Measurements from ENCODE around the gene PSMA5.
"Not testable (repeated sequence)": the region's sequence is repeated elsewhere in the genome, so short reads cannot be mapped to it uniquely, and the experiment has no call there.

PSMA5 gene

DNA sequence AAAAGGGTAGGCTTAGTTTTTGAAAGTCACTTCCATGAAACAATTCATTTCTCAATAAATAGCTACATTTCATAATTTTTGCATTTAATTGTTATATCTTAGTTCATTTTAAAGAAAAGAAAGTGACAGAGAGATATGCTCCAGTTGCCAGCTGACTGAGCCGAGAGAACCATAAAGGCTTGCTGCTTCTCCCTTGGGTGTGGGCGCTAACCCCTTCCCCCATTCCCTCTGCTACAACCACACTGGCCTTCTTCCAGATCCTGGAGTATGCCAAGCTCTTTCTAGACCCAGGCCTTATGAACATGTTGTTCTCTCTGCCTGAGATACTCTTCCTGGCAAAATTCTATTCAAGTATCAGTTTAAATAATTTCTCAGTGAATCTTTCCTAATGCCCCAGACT is 40.8 kb downstream of the PSMA5 start:
- Histone ChIP-seq H3K36me3 (ENCODE audit: control insufficient read depth in 1 of 2, insufficient read depth in 2 of 2, low read length in 2 of 2) (no peaks in the 10 kb centered on the region), H3K4me3 (ENCODE audit: low read depth in 1 of 2, low read length in 2 of 2) (no peak overlapping the region), H3K9ac (ENCODE audit: low read depth in 1 of 2, low read length in 2 of 2) (no peak overlapping the region), H3K27ac (ENCODE audit: low read depth, low read length) (no peak overlapping the region), H3K9me3 (ENCODE audit: control insufficient read depth in 1 of 2, low read length in 2 of 2) (no peaks in the 10 kb centered on the region), H3K27me3 (ENCODE audit: control insufficient read depth in 1 of 2, insufficient read depth in 2 of 2, low read length in 2 of 2) (no peaks in the 10 kb centered on the region), H3K4me1 (ENCODE audit: control insufficient read depth in 1 of 2, insufficient read depth in 2 of 2, low read length in 2 of 2) (peaks cover 0 to 5% of the 10 kb centered on the region in 2 donors)

DNA sequence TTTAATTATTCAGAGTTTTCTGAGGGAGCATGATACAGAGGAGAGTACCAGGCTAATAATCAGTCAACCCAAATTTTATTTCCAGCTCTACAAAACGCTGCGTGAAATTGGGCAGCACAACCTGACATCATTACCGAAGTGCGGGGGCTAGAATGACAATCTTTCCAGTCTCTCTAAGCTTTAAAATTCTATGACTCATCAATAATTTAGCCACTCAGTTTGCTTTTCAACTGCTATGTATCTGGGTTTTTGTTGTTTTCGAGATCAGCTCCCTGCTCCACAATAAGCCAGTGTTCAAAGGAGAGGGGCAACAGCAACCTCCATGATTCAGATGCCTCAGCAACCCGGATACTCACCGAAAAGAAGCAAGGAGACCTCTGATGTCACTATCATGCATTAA is 42.4 kb downstream of the PSMA5 start:
- Histone ChIP-seq H3K9ac (ENCODE audit: low read depth in 1 of 2, low read length in 2 of 2) (no peak overlapping the region), H3K4me3 (ENCODE audit: low read depth in 1 of 2, low read length in 2 of 2) (no peak overlapping the region), H3K27ac (ENCODE audit: low read depth, low read length) (no peak overlapping the region), H3K4me1 (ENCODE audit: control insufficient read depth in 1 of 2, insufficient read depth in 2 of 2, low read length in 2 of 2) (no peaks in the 10 kb centered on the region), H3K27me3 (ENCODE audit: control insufficient read depth in 1 of 2, insufficient read depth in 2 of 2, low read length in 2 of 2) (no peaks in the 10 kb centered on the region), H3K36me3 (ENCODE audit: control insufficient read depth in 1 of 2, insufficient read depth in 2 of 2, low read length in 2 of 2) (no peaks in the 10 kb centered on the region), H3K9me3 (ENCODE audit: control insufficient read depth in 1 of 2, low read length in 2 of 2) (no peaks in the 10 kb centered on the region)

DNA sequence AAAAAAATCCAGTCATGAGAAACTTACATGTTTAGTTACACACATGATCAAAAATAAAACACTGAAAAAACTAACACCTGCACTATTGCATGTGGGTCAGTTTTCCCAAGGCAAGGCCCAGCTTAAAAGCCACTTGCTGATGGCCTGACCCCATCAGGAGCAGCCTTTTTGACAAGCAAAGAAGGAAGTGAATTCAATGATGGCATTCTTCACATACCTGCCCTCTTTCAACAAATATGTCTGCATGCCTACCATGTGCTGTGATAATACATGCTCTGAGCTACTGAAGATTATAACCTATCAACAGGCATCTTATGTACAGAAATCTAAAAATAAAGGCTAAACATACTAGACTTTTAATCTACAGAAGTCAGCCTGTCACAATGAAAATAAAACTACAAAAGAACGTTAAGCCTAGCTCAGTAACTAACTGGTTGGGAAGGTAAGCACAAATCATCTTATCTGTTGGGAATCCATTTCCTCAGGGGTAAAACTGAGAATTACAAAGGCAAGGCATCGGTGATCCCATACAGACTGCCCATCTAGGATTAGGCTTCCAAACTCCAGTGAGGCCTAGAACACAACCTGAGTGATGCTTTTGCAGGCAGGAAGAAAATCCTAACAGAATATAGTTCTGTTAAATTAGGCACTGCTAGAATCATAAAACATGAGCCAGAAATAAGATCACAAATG is 43.0 kb downstream of the PSMA5 start:
- no peaks in the 10 kb centered on the region for H3K9me3 ChIP-seq (ENCODE audit: control insufficient read depth in 1 of 2, low read length in 2 of 2)
- no peaks in the 10 kb centered on the region for H3K36me3 ChIP-seq (ENCODE audit: control insufficient read depth in 1 of 2, insufficient read depth in 2 of 2, low read length in 2 of 2)
- H3K27me3 ChIP-seq (ENCODE audit: control insufficient read depth in 1 of 2, insufficient read depth in 2 of 2, low read length in 2 of 2), result no peaks in the 10 kb centered on the region
- no peak overlapping the region for H3K27ac ChIP-seq (ENCODE audit: low read depth, low read length)
- H3K4me3 ChIP-seq (ENCODE audit: low read depth in 1 of 2, low read length in 2 of 2), result no peak overlapping the region
- H3K4me1 ChIP-seq (ENCODE audit: control insufficient read depth in 1 of 2, insufficient read depth in 2 of 2, low read length in 2 of 2), result no peaks in the 10 kb centered on the region
- no peak overlapping the region for H3K9ac ChIP-seq (ENCODE audit: low read depth in 1 of 2, low read length in 2 of 2)

DNA sequence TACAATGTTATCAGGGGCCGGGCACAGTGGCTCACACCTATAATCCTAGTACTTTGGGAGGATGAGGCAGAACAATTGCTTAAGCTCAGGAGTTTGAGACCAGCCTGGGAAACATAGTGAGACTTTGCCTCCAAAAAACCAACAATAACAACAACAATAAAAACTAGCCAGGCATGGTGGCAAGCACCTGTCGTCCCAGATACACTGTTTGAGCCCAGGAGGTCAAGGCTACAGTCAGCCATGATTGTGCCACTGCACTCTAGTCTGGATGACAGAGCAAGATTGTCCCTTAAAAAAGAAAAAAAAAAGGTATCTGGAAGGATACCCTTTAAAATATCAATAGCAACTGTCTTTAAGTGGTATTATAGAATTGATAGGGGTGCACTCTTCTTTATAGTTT is 44.7 kb downstream of the PSMA5 start:
- Histone ChIP-seq H3K4me1 (ENCODE audit: control insufficient read depth in 1 of 2, insufficient read depth in 2 of 2, low read length in 2 of 2) (no peaks in the 10 kb centered on the region), H3K27me3 (ENCODE audit: control insufficient read depth in 1 of 2, insufficient read depth in 2 of 2, low read length in 2 of 2) (no peaks in the 10 kb centered on the region), H3K9ac (ENCODE audit: low read depth in 1 of 2, low read length in 2 of 2) (no peak overlapping the region), H3K4me3 (ENCODE audit: low read depth in 1 of 2, low read length in 2 of 2) (no peak overlapping the region), H3K9me3 (ENCODE audit: control insufficient read depth in 1 of 2, low read length in 2 of 2) (no peaks in the 10 kb centered on the region), H3K27ac (ENCODE audit: low read depth, low read length) (no peak overlapping the region), H3K36me3 (ENCODE audit: control insufficient read depth in 1 of 2, insufficient read depth in 2 of 2, low read length in 2 of 2) (no peaks in the 10 kb centered on the region)

DNA sequence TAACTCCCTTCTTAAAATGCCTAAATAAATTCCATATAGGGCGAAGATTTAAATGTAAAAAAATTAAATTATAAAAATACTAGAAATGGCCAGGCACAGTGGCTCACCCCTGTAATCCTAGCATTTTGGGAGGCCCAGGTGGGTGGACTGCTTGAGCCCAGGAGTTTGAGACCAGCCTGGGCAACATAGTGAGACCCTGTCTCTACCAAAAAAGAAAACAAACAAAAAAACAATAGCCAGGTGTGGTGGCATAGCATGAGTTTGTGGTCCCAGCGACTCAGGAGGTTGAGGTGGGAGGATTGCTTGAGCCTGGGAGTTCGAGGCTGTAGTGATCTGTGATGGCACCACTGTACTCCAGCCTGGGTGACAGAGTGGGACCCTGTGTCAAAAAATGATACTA is 46.3 kb downstream of the PSMA5 start:
- Histone ChIP-seq H3K4me1 (ENCODE audit: control insufficient read depth in 1 of 2, insufficient read depth in 2 of 2, low read length in 2 of 2) (no peaks in the 10 kb centered on the region), H3K36me3 (ENCODE audit: control insufficient read depth in 1 of 2, insufficient read depth in 2 of 2, low read length in 2 of 2) (no peaks in the 10 kb centered on the region), H3K27me3 (ENCODE audit: control insufficient read depth in 1 of 2, insufficient read depth in 2 of 2, low read length in 2 of 2) (no peaks in the 10 kb centered on the region), H3K9me3 (ENCODE audit: control insufficient read depth in 1 of 2, low read length in 2 of 2) (no peaks in the 10 kb centered on the region), H3K27ac (ENCODE audit: low read depth, low read length) (no peak overlapping the region), H3K9ac (ENCODE audit: low read depth in 1 of 2, low read length in 2 of 2) (no peak overlapping the region), H3K4me3 (ENCODE audit: low read depth in 1 of 2, low read length in 2 of 2) (no peak overlapping the region)

DNA sequence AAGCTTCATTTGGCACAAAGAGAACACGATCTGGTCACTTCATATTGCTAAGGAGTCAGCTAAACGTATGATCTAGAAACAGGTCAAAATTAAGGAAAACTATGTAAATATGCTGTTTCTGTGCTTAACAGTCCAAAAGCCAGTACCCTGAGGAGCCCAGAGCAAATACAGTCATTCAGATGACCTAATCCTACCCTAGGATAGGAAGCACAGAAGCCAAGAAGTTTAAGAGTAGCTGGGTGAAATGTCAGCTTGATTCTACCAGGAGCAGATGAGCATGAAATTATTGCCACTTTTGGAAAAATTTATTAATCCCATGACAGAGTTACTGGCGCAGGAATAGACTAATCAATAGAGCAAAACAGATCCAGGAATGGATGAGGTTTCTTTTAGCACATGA is 46.8 kb downstream of the PSMA5 start:
- no peak overlapping the region for H3K9ac ChIP-seq (ENCODE audit: low read depth in 1 of 2, low read length in 2 of 2)
- H3K27ac ChIP-seq (ENCODE audit: low read depth, low read length), result no peak overlapping the region
- H3K4me3 ChIP-seq (ENCODE audit: low read depth in 1 of 2, low read length in 2 of 2), result no peak overlapping the region
- no peaks in the 10 kb centered on the region for H3K36me3 ChIP-seq (ENCODE audit: control insufficient read depth in 1 of 2, insufficient read depth in 2 of 2, low read length in 2 of 2)
- H3K27me3 ChIP-seq (ENCODE audit: control insufficient read depth in 1 of 2, insufficient read depth in 2 of 2, low read length in 2 of 2), result no peaks in the 10 kb centered on the region
- H3K4me1 ChIP-seq (ENCODE audit: control insufficient read depth in 1 of 2, insufficient read depth in 2 of 2, low read length in 2 of 2), result no peaks in the 10 kb centered on the region
- no peaks in the 10 kb centered on the region for H3K9me3 ChIP-seq (ENCODE audit: control insufficient read depth in 1 of 2, low read length in 2 of 2)

DNA sequence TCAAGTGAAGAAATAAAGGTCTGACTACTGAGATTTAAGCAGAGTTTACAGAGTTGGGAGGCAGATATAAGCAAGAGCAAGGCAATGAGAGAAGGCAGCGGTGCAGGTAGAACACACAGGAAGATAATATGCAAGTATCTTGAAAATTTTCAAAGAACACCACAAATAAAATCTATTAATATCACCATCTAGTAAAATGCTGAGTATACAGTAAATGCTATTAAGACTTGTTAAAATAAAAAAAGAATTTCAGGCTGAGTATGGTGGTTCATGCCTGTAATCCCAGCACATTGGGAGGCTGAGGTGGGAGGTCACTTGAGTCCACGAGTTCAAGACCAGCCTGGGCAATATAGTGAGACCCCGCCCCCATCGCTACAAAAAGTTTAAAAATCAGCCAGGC is 48.5 kb downstream of the PSMA5 start:
- no peak overlapping the region for H3K9ac ChIP-seq (ENCODE audit: low read depth in 1 of 2, low read length in 2 of 2)

DNA sequence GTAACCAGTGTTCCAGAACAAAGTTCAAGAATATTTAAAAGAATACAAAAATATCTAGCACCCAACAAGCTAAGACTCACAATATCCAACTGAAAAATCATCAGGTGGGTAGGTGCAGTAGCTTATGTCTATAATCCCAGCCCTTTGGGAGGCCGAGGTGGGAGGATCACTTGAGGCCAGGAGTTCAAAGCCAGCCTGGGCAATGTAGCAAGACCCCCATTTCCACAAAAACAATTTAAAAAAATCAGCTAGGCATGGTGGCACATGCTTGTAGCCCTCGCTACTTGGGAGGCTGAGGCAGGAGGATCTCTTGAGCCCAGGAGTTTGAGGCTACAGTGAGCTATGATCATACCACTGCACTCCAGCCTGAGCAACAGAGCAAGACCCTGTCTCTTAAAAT is 52.6 kb downstream of the PSMA5 start:
- H3K27me3 ChIP-seq (ENCODE audit: control insufficient read depth in 1 of 2, insufficient read depth in 2 of 2, low read length in 2 of 2); H3K9ac ChIP-seq (ENCODE audit: low read depth in 1 of 2, low read length in 2 of 2); H3K9me3 ChIP-seq (ENCODE audit: control insufficient read depth in 1 of 2, low read length in 2 of 2); H3K4me3 ChIP-seq (ENCODE audit: low read depth in 1 of 2, low read length in 2 of 2); H3K27ac ChIP-seq (ENCODE audit: low read depth, low read length); H3K36me3 ChIP-seq (ENCODE audit: control insufficient read depth in 1 of 2, insufficient read depth in 2 of 2, low read length in 2 of 2): not testable (repeated sequence)
- peaks cover 18 to 22% of the 10 kb centered on the region in 2 donors for H3K4me1 ChIP-seq (ENCODE audit: control insufficient read depth in 1 of 2, insufficient read depth in 2 of 2, low read length in 2 of 2)

More for the DNA sequence above, 48.5 kb downstream of the PSMA5 start:
- H3K36me3 ChIP-seq (ENCODE audit: control insufficient read depth in 1 of 2, insufficient read depth in 2 of 2, low read length in 2 of 2), result no peaks in the 10 kb centered on the region
- H3K27me3 ChIP-seq (ENCODE audit: control insufficient read depth in 1 of 2, insufficient read depth in 2 of 2, low read length in 2 of 2), result no peaks in the 10 kb centered on the region
- no peak overlapping the region for H3K27ac ChIP-seq (ENCODE audit: low read depth, low read length)
- peaks cover 8 to 10% of the 10 kb centered on the region in 2 donors for H3K4me1 ChIP-seq (ENCODE audit: control insufficient read depth in 1 of 2, insufficient read depth in 2 of 2, low read length in 2 of 2)
- H3K4me3 ChIP-seq (ENCODE audit: low read depth in 1 of 2, low read length in 2 of 2), result no peak overlapping the region
- no peaks in the 10 kb centered on the region for H3K9me3 ChIP-seq (ENCODE audit: control insufficient read depth in 1 of 2, low read length in 2 of 2)

DNA sequence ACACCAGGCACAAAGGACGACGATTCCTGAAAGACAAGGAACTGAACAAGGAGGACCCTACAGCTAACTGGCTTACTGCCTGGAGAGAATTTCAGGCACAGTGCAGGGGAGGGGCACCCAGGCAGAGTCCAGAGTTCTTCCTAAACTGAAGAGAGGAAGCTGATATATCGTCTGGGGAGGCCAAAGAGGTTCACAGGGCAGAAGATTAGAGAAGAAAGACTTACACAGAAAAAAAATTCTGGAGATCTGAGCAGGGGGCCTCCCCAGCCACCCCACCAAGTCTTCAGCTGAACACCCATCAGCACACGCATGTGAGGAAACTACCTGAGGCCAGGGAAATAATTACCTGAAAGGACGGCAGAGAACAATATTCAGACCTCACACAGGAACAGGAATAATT is 53.1 kb downstream of the PSMA5 start:
- peak overlapping the region in 1 of 2 donors; percentile 34 for H3K4me3 ChIP-seq (ENCODE audit: low read depth in 1 of 2, low read length in 2 of 2)
- H3K9me3 ChIP-seq (ENCODE audit: control insufficient read depth in 1 of 2, low read length in 2 of 2), result no peaks in the 10 kb centered on the region
- H3K27ac ChIP-seq (ENCODE audit: low read depth, low read length), result no peak overlapping the region
- H3K9ac ChIP-seq (ENCODE audit: low read depth in 1 of 2, low read length in 2 of 2), result no peak overlapping the region
- H3K36me3 ChIP-seq (ENCODE audit: control insufficient read depth in 1 of 2, insufficient read depth in 2 of 2, low read length in 2 of 2), result no peaks in the 10 kb centered on the region
- H3K4me1 ChIP-seq (ENCODE audit: control insufficient read depth in 1 of 2, insufficient read depth in 2 of 2, low read length in 2 of 2), result peaks cover 18 to 22% of the 10 kb centered on the region in 2 donors
- H3K27me3 ChIP-seq (ENCODE audit: control insufficient read depth in 1 of 2, insufficient read depth in 2 of 2, low read length in 2 of 2), result no peaks in the 10 kb centered on the region

DNA sequence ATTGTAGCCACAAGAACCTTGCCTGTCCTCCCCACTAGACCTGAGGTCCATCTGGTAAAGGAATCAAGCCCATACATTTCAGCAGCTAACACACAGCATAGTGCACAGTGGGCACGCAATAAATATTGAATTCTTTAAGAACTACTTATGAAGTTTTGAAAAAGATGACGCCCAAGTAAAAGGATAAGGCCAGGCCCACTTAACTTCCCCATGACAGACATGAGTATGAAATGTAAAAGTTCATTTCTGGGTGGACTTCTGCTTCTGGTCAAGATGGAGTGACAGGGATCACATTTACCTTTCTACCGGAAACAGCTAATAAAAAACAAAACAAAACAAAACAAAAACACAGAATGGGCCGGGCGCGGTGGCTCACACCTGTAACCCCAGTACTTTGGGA is 54.0 kb downstream of the PSMA5 start:
- Histone ChIP-seq H3K36me3 (ENCODE audit: control insufficient read depth in 1 of 2, insufficient read depth in 2 of 2, low read length in 2 of 2) (no peaks in the 10 kb centered on the region), H3K4me1 (ENCODE audit: control insufficient read depth in 1 of 2, insufficient read depth in 2 of 2, low read length in 2 of 2) (peaks cover 18 to 22% of the 10 kb centered on the region in 2 donors), H3K9me3 (ENCODE audit: control insufficient read depth in 1 of 2, low read length in 2 of 2) (no peaks in the 10 kb centered on the region), H3K27ac (ENCODE audit: low read depth, low read length) (no peak overlapping the region), H3K4me3 (ENCODE audit: low read depth in 1 of 2, low read length in 2 of 2) (no peak overlapping the region), H3K27me3 (ENCODE audit: control insufficient read depth in 1 of 2, insufficient read depth in 2 of 2, low read length in 2 of 2) (no peaks in the 10 kb centered on the region), H3K9ac (ENCODE audit: low read depth in 1 of 2, low read length in 2 of 2) (no peak overlapping the region)

DNA sequence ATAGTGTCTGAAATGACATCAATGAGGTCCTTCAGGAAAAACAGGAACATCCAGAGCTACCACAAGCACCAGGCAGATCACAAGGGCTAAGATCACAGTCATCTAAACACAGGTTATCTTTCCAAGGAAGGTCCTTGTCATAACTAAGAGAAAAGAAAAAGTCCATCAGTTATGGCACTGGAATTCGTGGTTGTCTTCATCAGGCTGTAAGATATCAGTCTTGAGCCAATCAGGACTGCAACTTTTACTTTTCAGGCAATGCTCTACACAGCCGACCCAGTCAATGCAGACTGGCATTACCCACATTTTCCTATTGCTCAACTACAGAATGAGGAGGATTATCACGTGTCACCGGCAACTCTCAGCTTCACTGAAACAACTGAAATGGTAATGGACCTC is 54.9 kb downstream of the PSMA5 start:
- H3K9me3 ChIP-seq (ENCODE audit: control insufficient read depth in 1 of 2, low read length in 2 of 2), result no peaks in the 10 kb centered on the region
- H3K36me3 ChIP-seq (ENCODE audit: control insufficient read depth in 1 of 2, insufficient read depth in 2 of 2, low read length in 2 of 2), result no peaks in the 10 kb centered on the region
- peak overlapping the region; percentile 37 for H3K27ac ChIP-seq (ENCODE audit: low read depth, low read length)
- peak overlapping the region in 1 of 2 donors; percentile 3 for H3K9ac ChIP-seq (ENCODE audit: low read depth in 1 of 2, low read length in 2 of 2)
- no peaks in the 10 kb centered on the region for H3K27me3 ChIP-seq (ENCODE audit: control insufficient read depth in 1 of 2, insufficient read depth in 2 of 2, low read length in 2 of 2)
- H3K4me3 ChIP-seq (ENCODE audit: low read depth in 1 of 2, low read length in 2 of 2), result no peak overlapping the region
- peaks cover 18 to 22% of the 10 kb centered on the region in 2 donors for H3K4me1 ChIP-seq (ENCODE audit: control insufficient read depth in 1 of 2, insufficient read depth in 2 of 2, low read length in 2 of 2)

Measured in duodenal mucosa (tissue), 2 donors.